ENCODE data around the gene MARS1. TPM values are rescaled to one million over a fixed set of nuclear protein-coding genes. Genes with fewer than 3 reads are reported as not detected.

MARS1 gene
- total and polyA plus RNA-seq, 8 donors: 35.1 to 1,821 (median 61.7) TPM

DNA sequence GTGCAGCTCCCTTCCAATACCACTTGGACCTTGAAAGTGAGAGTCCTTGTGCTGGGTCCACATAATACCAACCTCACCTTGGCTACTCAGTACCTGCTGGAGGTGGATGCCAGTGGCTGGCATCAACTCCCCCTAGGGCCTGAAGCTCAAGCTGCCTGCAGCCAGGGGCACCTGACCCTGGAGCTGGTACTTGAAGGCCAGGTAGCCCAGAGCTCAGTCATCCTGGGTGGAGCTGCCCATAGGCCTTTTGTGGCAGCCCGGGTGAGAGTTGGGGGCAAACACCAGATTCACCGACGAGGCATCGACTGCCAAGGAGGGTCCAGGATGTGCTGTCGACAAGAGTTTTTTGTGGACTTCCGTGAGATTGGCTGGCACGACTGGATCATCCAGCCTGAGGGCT lies 38.5 kb upstream of the MARS1 start:
- WGBS, 5 donors: 90 to 98% (median 96%) methylated on average over 7 of the region's 7 CpGs
- no peaks in the 10 kb centered on the region for H3K36me3 ChIP-seq
- DNase-seq: no peak
- H3K4me3 ChIP-seq: no peak overlapping the region
- peaks cover 0 to 8% (median 0%) of the 10 kb centered on the region in 3 donors for H3K27me3 ChIP-seq
- no peak overlapping the region for H3K27ac ChIP-seq
- no peaks in the 10 kb centered on the region for H3K9me3 ChIP-seq
- TF ChIP-seq POLR2AphosphoS5 (IDR thresholded peaks at IDR 0.05) (no peak), POLR2A (IDR thresholded peaks at IDR 0.05) (no peak), CTCF (IDR thresholded peaks at IDR 0.05) (no peak), EP300 (IDR thresholded peaks at IDR 0.05) (no peak)
- peaks cover 0 to 9% (median 3%) of the 10 kb centered on the region in 4 donors for H3K4me1 ChIP-seq
- intact Hi-C loops (cut with DNase I; ENCODE audit: low total_unique reads): no loop called here

DNA sequence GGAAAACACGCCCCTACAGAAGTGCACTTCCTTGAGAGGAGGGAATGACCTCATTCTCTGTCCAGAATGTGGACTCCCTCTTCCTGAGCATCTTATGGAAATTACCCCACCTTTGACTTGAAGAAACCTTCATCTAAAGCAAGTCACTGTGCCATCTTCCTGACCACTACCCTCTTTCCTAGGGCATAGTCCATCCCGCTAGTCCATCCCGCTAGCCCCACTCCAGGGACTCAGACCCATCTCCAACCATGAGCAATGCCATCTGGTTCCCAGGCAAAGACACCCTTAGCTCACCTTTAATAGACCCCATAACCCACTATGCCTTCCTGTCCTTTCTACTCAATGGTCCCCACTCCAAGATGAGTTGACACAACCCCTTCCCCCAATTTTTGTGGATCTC lies 37.8 kb upstream of the MARS1 start:
- peaks cover 0 to 9% (median 3%) of the 10 kb centered on the region in 4 donors for H3K4me1 ChIP-seq
- intact Hi-C loops (cut with DNase I; ENCODE audit: low total_unique reads): loop anchor here (5.0 kb wide), 1 partner anchor 143 kb away; no protein-coding TSS in a partner anchor
- H3K27ac ChIP-seq: no peak overlapping the region
- no peaks in the 10 kb centered on the region for H3K36me3 ChIP-seq
- no peak for DNase-seq
- TF ChIP-seq POLR2A (IDR thresholded peaks at IDR 0.05) (no peak), POLR2AphosphoS5 (IDR thresholded peaks at IDR 0.05) (no peak), EP300 (IDR thresholded peaks at IDR 0.05) (no peak), CTCF (IDR thresholded peaks at IDR 0.05) (no peak)
- peaks cover 0 to 12% (median 0%) of the 10 kb centered on the region in 3 donors for H3K27me3 ChIP-seq
- H3K4me3 ChIP-seq: no peak overlapping the region
- H3K9me3 ChIP-seq: no peaks in the 10 kb centered on the region
- WGBS, 5 donors: 78 to 98% (median 92%) methylated on average over 3 of the region's 3 CpGs

DNA sequence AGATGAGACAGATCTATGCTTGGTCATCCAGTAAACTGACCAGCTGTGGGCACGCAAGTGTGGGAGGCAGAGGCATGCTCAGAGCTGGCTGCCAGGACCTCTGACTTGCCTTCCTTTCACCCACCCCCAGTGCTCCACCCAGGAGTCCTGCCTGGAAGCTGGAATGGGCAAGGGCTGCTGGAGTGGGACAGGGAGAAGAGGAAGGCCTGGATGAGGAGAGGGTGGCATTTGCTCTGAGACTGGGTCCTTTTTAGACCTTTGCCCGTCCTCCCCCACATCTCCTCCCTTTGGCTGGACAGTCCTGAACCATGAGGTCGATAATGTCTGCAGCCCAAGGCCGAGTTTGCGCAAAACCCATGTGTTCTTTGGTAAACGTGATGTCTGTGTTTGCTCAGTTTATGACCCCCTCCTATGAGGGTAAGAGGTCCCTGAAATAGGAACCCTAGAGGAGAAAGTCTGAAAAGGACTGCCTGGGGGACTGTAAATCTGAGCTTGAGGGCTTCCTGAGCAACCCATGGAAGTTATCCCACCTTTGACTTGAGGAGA lies 36.6 kb upstream of the MARS1 start:
- Histone ChIP-seq H3K27ac (no peak overlapping the region), H3K27me3 (peaks cover 0 to 23% (median 0%) of the 10 kb centered on the region in 3 donors), H3K4me3 (no peak overlapping the region), H3K9me3 (no peaks in the 10 kb centered on the region), H3K36me3 (no peaks in the 10 kb centered on the region), H3K4me1 (peaks cover 0 to 17% (median 5%) of the 10 kb centered on the region in 4 donors)
- TF ChIP-seq EP300 (IDR thresholded peaks at IDR 0.05): no peak
- no peak for TF ChIP-seq CTCF (IDR thresholded peaks at IDR 0.05)
- TF ChIP-seq POLR2A (IDR thresholded peaks at IDR 0.05): no peak
- TF ChIP-seq POLR2AphosphoS5 (IDR thresholded peaks at IDR 0.05): no peak
- no peak for DNase-seq
- whole genome bisulfite sequencing, 5 donors: 57 to 73% (median 64%) methylated on average over 6 of the region's 6 CpGs
- intact Hi-C loops (cut with DNase I; ENCODE audit: low total_unique reads): loop anchor here (5.0 kb wide), 1 partner anchor 144 kb away; no protein-coding TSS in a partner anchor

- 30 to 46% (median 34%) methylated on average over 5 to 9 of the region's 9 CpGs for WGBS, 5 donors
- intact Hi-C loops (cut with DNase I; ENCODE audit: low total_unique reads): loop anchor here (5.0 kb wide), 1 partner anchor 145 kb away; no protein-coding TSS in a partner anchor
- Histone ChIP-seq H3K4me1 (peaks cover 0 to 18% (median 5%) of the 10 kb centered on the region in 4 donors), H3K36me3 (no peaks in the 10 kb centered on the region), H3K4me3 (no peak overlapping the region), H3K9me3 (no peaks in the 10 kb centered on the region), H3K27ac (peak overlapping the region in 1 of 5 donors; percentile 52), H3K27me3 (peaks cover 0 to 26% (median 0%) of the 10 kb centered on the region in 3 donors)
- DNase-seq: peak in 1 of 2 donors; percentile 77
- TF ChIP-seq CTCF (IDR thresholded peaks at IDR 0.05) (no peak), EP300 (IDR thresholded peaks at IDR 0.05) (no peak), POLR2A (IDR thresholded peaks at IDR 0.05) (no peak), POLR2AphosphoS5 (IDR thresholded peaks at IDR 0.05) (no peak)
These were observed 35.5 kb upstream of the MARS1 start for GRCh38 chr12:57452181-57452936.

Measured in stomach (tissue), 9 donors.